Anterior cingulate cortex (tissue), 58 donors: ENCODE data around the gene AFAP1.

Experiments
- DNase-seq, 58 donors: peaks; one replicate each; lab custom pipeline; 2025; lab: John Stamatoyannopoulos, UW

AFAP1 gene

GRCh38 chr4:7900334-7900909 is 39.2 kb downstream of the AFAP1 start:
- DNase-seq, result no peak

- DNase-seq, result no peak
Observed at GRCh38 chr4:7899184-7899869, 40.3 kb downstream of the AFAP1 start.

DNA sequence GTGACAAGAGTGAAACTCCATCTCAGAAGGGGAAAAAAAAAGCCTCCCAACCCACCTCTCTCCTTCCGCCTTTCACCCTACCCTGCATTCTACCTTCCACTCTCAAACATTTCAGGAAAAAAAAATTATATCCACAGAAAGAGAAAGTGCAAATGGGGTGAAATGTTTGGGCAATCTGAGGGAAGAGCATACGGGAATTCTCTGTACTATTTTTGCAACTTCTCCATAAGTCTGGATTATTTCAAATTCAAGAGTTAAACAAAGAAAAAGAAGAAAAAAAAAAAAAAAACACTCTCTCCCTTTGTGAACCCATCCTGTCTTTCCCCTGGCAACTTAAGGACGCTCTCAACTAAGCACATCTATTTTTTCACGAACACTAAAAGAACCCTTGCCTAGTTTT is 41.3 kb downstream of the AFAP1 start:
- no peak for DNase-seq

DNA sequence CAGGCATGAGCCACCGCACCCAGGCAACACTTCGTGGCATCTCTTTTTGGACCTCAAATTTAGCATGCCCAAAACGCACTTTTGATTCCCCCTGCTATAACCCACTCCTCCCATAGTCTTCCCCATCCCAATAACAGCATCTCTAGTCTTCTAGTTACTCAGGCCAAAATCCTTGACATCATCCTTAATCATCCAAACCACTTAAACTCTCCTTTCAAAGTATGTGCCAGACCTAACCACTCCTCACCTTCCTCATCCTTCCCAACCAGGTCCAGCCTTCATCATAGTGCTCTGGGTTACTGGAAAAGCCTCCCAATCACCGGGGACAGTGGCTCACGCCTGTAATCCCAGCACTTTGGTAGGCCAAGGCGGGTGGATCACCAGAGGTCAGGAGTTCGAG is 41.9 kb downstream of the AFAP1 start:
- DNase-seq, result no peak

GRCh38 chr4:7894677-7895181 is 44.9 kb downstream of the AFAP1 start:
- DNase-seq, result no peak

DNA sequence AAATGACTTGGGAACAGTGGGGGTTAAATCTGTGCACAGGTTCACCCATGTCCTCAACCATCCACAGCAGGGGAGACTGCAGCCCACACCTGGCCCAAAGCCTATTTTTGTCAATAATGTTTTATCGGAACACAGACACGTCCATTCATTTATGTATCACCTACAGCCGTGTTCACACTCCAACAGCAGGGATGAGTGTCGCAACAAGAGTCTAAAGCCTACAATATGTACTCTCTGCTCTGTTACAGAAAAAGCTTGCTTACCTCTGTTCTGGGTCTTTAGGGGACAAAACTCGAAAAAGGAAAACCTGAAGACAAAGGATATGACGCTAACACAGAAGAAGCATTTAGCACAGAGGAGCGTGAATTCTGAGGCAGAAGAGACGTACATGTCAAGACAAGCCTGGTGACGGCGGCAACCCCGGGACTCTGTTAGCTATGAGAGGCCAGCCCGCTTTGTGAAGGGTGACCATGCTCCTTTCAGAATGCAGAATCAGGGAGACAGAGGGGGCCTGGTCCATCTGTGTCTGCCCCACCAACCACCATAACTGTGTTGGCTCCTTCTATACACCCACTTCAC is 45.5 kb downstream of the AFAP1 start:
- no peak for DNase-seq

- no peak for DNase-seq
Observed at GRCh38 chr4:7893539-7893938, 46.1 kb downstream of the AFAP1 start.

DNA sequence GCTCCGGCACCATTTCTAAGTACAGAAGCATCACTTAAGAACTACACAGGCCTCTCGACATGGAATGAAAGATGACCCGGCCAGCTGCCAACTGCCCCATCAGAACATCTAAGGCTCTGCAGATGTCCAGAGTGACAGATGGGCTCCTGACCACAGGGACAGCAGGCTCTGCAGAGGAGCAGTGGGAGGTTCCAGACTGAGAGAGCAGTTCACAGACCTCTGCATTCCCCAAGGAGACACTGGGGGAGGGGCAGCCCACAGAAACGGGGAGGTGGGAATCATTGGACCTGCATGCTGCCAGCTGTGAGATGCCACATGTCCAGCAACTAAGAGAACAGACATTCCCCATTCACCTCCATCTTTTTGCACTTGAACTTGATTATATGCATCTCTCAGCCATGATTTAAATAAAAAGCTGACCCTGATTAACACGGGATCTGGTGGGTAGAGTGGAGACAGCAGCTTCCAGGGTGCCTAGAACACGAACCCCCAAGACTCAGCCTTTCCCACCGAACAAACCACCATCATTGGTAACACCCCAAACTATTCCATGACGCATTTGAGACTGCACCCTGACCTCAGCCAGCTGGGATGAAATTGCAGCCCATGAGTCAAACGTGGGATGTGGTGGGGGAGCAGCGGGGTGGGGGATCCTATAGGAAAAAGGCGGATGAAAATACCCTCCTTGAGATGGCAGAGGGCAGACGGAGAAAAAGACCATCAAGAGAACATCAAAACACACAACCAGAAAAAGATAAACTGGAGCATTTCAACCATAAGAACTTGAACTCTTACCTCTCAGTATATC is 47.2 kb downstream of the AFAP1 start:
- DNase-seq, result no peak

GRCh38 chr4:7890635-7891393 is 48.8 kb downstream of the AFAP1 start:
- no peak for DNase-seq

DNA sequence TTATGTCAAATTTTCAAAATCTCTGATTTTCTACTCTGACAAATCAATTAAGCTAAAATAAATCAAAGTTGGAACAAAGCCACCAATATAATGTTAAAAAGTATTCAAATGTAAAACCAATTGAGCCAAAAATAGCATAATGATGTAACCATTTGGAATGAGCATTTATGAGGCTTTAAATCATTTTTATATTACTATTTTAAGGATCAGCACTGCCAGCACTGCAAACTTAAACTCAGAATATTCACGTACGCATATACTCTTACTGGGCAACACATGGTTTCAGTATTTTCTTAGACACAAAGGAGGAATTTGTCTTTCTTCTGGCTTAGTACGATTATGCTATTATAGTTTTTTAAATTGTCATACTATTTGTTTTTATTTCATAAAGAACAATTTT is 52.2 kb downstream of the AFAP1 start:
- DNase-seq, result no peak

DNA sequence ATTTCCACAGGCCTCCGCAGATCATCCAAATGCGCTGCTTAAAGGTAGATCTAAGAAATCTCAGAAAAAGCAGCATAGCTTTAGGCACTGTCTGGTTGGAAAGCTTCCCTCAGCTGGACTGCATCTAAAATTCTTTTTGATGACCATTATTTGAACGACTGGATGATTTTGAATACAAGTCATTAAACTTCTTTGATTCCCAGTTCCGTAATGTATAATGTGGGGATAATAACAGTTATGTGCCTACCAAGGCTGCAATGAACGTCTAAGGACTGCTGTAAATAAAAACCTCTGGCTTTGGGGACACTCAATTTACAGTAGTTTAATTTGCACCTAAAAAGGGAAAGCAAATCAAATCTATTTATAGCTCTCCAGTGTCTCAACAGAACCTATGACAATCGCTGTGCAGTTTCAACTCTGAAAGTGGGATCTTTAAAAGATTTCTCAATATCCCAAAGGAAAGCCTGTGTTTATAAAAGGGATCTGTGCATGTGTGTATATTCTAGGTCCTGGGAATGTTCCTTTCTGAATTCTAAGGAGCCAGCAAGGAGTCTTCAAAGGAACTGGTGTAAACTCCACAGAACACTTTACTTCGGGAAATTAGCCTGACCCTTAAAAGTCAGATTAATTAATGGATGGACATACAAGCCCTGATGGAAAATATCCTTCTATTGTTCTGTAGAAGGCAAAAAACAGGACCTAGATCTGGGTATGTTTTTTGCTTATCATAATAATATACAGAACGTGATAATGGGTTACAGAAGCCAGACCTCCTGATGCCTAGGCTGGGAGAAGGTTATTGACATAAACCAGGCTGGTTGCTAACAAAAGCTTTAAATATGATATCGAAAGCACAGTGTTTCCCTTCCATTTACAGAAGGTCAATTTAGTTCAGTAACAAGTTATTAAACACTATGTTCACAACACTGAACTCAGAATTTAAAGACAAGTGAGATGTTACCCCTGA is 53.4 kb downstream of the AFAP1 start:
- no peak for DNase-seq

DNA sequence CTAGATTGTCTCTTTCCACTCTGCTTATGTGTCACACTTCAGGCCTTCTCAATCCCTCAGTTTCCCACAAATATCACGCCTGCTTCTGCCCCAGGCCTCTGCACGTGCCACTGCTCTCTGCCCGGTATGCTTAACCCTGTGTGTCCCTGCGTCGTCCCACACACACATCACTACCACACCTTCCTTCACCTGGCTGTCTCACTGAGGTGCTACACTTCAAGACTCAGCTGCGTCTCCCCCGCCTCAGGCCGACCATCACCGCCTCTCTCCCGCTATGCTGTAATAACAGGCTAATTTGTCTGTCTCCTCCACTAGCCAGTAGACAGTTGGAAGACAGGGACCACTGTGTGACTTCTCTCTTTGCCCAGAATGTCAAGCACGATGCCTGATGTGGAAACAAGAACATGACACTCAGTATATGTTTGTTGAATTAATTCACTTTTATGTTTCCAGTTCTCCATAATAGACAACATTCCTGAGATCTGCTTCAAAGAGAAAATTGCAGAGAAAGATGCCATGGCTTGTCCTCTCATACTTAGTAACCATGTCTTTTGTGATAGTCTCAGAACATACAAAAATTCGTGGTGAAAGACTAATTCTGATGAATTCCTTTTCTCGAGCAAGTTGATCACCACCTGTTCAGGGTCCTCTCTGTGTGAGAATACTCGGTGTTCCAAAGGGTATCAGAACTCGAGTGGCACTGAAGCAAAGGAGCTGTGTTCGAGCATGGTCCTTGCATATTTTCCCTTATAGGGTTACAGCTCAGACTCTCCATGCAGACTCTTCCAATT is 54.2 kb downstream of the AFAP1 start:
- no peak for DNase-seq

DNA sequence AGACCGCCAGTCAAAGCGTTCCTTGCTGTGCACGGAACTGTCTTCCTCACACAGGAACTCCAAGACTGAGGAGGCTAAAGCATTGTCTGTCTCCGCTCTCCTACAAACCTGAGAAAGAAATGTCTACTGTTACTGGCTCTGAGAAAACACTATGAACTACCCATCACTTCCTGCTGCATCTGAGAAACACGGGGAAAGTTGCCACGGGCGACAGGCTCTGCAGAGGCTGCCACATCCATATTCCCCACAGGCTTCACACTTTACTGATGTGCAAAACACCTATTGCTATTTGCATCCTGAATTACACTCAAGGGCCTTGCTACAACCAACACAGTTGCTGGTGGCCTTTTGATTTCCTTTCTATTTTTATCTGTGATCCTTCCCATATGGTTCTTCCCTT is 59.0 kb downstream of the AFAP1 start:
- DNase-seq, result no peak

DNA sequence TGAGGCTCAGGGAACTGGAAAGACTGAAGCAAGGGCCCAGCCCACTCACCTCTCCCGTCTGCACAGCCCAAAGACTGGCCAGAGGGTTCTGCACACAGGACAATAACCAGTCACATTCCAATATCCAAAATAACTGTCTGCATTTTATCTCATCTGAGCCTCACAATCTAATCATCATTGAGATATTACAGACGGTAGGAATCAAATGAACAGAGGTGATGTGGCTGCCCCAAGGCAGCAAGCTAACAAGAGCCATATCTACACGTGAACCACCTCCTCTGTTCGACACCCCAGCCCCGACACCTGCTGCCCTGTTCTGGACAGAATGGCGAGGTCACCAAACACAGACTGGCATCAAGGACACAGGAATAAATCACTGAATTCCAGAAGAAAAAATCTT is 60.5 kb downstream of the AFAP1 start:
- DNase-seq, result no peak

DNA sequence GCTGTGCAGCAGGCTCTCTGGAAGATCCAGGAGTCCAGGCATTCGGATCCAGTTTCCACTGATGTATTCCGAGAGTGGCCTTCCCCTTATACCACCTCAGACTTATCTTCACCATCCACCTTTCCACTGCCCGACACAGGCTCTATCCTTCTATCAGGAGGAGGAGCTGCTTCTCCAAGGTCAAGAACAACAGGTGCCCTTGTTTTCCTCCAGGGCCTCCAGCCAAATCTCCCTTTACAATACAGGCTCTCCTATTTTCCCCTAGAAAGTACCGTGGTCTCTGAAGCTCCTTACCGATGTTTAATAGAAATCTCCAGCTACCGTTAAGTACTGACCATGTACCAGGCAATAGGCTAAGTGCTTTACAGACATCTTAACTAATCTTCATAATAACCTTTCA is 61.3 kb downstream of the AFAP1 start:
- DNase-seq, result no peak

DNA sequence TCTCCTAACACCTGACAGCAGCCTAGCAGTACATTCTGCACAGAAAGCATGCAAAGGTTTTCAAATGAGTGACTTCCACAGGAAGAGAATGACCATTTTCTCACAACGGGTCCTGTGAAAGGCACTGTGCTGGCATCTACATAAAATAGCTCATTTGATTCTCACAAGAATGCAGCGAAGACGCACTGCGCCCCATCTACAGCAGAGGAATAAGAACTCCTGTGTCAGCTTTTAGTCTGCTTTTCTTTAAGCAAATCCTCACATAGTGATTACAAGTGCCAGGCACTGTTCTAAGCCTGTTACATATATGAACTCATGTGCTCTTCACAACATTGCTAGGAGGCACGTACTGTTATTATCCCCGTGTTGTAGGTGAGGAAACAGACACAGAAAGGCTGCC is 62.5 kb downstream of the AFAP1 start:
- no peak for DNase-seq

DNA sequence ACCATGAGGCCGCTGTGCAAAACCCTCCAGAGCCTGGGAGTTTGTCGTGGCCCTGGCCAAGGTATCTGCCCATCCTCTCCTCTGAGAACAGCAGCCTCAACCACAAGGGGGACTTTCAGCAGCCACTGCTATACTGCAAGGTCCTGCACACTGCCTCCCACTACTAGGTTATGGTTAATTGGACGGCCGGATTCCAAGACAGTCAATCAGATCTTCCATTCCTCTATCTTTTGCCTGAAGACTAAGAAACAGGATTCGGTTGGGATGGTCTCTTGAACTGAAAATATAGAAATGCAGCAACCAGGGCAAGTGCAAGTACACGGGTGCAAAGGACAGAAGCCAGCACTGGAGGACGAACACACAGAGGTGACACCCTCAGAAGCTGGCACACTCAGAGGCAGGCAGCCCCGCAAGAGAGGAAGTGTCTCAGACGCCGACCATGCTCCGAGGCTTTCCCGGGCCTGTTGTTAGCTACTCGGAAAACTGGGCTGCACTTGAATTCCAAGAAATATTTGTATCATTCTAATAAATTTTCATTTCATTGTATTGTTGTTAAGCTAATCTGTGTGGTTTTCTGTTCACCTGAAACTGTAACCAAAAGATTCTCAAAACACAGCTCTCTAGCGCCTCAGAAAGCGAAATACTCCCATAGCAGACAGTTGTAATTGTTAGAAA is 63.3 kb downstream of the AFAP1 start:
- no peak for DNase-seq

DNA sequence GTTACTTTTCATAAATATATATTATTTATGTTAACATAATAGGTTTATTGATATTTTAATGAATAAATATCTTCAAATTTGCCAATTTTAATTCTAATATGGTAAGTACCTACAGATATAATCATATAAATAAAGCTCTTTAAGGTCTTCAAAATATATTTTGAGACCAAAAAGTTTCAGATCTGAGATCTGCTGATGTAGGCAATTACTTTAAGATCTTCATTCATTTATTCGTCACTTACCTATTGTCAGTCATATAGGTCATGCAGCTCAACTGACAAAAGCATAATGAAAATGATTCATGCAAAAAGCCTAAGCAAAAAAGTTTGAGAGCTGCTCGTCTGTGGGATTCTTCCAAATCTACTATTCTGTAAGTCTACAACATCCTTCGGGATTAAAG is 64.8 kb downstream of the AFAP1 start:
- DNase-seq, result no peak
